ENCODE data around the gene DAGLA. TPM values are rescaled to one million over a fixed set of nuclear protein-coding genes. Genes with fewer than 3 reads are reported as not detected.
"Not testable (repeated sequence)": the region's sequence is repeated elsewhere in the genome, so short reads cannot be mapped to it uniquely, and the experiment has no call there.

DAGLA gene
- total RNA-seq, 4 donors from 2014 or later = 0.29 to 5.4 (median 1.9) TPM

GRCh38 chr11:61667684-61668305, 12.4 kb upstream of the DAGLA start:
- H3K4me3 ChIP-seq = no peak overlapping the region
- H3K36me3 ChIP-seq = no peaks in the 10 kb centered on the region
- no peaks in the 10 kb centered on the region for H3K9me3 ChIP-seq
- TF ChIP-seq, protein P1, sequence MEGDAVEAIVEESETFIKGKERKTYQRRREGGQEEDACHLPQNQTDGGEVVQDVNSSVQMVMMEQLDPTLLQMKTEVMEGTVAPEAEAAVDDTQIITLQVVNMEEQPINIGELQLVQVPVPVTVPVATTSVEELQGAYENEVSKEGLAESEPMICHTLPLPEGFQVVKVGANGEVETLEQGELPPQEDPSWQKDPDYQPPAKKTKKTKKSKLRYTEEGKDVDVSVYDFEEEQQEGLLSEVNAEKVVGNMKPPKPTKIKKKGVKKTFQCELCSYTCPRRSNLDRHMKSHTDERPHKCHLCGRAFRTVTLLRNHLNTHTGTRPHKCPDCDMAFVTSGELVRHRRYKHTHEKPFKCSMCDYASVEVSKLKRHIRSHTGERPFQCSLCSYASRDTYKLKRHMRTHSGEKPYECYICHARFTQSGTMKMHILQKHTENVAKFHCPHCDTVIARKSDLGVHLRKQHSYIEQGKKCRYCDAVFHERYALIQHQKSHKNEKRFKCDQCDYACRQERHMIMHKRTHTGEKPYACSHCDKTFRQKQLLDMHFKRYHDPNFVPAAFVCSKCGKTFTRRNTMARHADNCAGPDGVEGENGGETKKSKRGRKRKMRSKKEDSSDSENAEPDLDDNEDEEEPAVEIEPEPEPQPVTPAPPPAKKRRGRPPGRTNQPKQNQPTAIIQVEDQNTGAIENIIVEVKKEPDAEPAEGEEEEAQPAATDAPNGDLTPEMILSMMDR (IDR thresholded peaks at IDR 0.05) = no peak
- TF ChIP-seq POLR2A (IDR thresholded peaks at IDR 0.05) = no peak
- no peak overlapping the region for H3K27ac ChIP-seq
- intact Hi-C loops (cut with DNase I; ENCODE audit: low total_unique reads) = no loop called here
- no peak for DNase-seq
- no peaks in the 10 kb centered on the region for H3K27me3 ChIP-seq
- no peaks in the 10 kb centered on the region for H3K4me1 ChIP-seq

DNA sequence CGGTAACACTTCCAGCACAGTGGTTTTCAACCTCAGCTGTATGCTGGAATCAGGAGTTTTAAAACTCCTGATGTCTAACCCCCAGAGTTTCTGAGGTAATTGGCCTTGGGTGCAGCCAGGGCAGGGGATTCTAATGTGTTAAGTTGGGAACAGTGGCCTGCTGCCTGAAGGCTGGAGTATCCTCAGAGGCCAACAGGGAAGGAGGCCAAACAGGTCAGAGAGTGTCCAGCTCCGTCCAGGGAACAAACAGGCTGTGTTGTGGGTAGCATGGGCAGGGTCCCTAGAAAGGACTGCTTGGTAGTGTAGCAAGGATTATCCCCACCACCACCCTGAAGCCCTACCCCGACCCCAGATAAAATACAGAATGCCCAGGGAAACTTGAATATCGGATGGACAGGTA, 10.8 kb upstream of the DAGLA start:
- H3K27me3 ChIP-seq = no peaks in the 10 kb centered on the region
- H3K9me3 ChIP-seq = no peaks in the 10 kb centered on the region
- TF ChIP-seq, protein P1 (IDR thresholded peaks at IDR 0.05) = no peak
- TF ChIP-seq POLR2A (IDR thresholded peaks at IDR 0.05) = no peak
- no peak overlapping the region for H3K4me3 ChIP-seq
- H3K27ac ChIP-seq = no peak overlapping the region
- no peaks in the 10 kb centered on the region for H3K36me3 ChIP-seq
- no peaks in the 10 kb centered on the region for H3K4me1 ChIP-seq
- intact Hi-C loops (cut with DNase I; ENCODE audit: low total_unique reads) = no loop called here
- DNase-seq = no peak

GRCh38 chr11:61670626-61671025, 9.6 kb upstream of the DAGLA start:
- Histone ChIP-seq H3K9me3 (no peaks in the 10 kb centered on the region), H3K27me3 (no peaks in the 10 kb centered on the region), H3K27ac (no peak overlapping the region), H3K4me3 (no peak overlapping the region), H3K4me1 (no peaks in the 10 kb centered on the region), H3K36me3 (no peaks in the 10 kb centered on the region)
- no peak for TF ChIP-seq POLR2A (IDR thresholded peaks at IDR 0.05)
- TF ChIP-seq, protein P1 (IDR thresholded peaks at IDR 0.05) = no peak
- intact Hi-C loops (cut with DNase I; ENCODE audit: low total_unique reads) = no loop called here
- DNase-seq = no peak

- TF ChIP-seq, protein P1 (IDR thresholded peaks at IDR 0.05) = no peak
- no peak for TF ChIP-seq POLR2A (IDR thresholded peaks at IDR 0.05)
- DNase-seq = no peak
- Histone ChIP-seq H3K9me3 (no peaks in the 10 kb centered on the region), H3K4me1 (no peaks in the 10 kb centered on the region), H3K27ac (no peak overlapping the region), H3K36me3 (no peaks in the 10 kb centered on the region), H3K4me3 (no peak overlapping the region), H3K27me3 (no peaks in the 10 kb centered on the region)
- intact Hi-C loops (cut with DNase I; ENCODE audit: low total_unique reads) = no loop called here
These were observed 8.7 kb upstream of the DAGLA start for GRCh38 chr11:61671527-61671926.

GRCh38 chr11:61673946-61674467, 6.2 kb upstream of the DAGLA start:
- intact Hi-C loops (cut with DNase I; ENCODE audit: low total_unique reads); H3K4me1 ChIP-seq; H3K36me3 ChIP-seq; H3K4me3 ChIP-seq; H3K9me3 ChIP-seq; H3K27me3 ChIP-seq; H3K27ac ChIP-seq; DNase-seq: not testable (repeated sequence)

Data from uterus (tissue), 4 donors.